HG02884 (cell line): Measurements from ENCODE around the gene PRSS33.

Source experiments
- ATAC-seq: cut with Tn5 transposase; IDR thresholded peaks from one replicate; pipeline ENCODE4 v1.9.1; 2021; ENCODE audit warnings: mild to moderate bottlenecking, moderate library complexity; ENCODE audit not compliant: unreplicated experiment

PRSS33 gene

DNA sequence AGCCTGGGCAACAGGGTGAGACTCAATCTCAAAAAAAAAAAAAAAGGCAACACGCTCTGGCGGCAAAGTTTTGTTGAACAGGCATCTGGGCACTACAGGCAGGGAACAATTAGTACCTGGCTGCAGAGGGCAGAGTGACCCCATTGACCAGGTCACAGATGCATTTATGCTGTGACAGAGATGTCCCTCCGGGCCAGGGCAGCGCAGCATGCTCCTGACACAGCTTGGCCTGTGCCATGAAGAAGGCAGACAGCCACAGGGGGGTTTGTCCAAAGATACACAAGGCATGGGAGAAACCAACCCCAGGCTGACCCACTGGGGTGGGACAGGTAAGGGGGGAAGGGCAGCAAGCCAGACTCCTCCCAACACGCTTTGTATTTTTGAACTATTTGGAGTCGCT is 42.6 kb downstream of the PRSS33 start:
- no peak for ATAC-seq

DNA sequence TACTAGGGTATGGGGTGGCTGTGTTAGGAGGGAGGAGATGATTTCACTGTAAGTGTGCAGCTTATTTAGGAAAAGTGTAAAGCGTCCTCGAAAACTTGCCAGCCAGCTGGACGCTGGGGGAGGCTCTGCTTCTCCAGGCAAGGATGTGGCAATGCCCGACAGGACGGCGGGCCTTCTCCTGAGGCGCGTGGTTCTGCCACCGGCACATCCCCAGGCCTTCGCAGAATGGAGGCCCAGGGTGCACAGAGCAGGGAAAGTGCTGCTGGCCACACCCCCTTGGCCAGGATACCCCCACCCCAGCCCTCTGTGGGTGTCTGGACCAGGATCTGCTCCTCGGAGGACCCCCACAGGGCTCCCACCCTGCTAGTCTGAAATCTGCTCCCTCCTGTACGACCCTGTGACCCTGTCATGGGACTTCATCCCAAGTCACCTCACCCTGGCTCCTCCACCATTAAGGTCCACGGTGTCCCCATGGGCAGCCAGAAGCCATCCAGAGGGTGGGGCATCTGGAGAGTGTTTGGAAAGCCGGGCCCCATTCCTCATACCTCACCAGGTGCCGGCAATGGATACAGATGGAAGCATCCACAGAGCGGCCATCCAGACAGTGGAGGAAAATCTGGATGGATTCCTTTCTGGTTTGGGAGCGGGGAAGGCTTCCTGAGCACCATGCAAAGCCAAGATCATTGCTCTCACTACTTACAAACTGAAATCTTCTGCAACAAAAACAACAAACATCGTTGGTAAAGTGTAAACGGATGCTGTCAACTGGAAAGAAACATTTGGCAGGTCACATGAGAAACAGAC is 44.2 kb downstream of the PRSS33 start:
- no peak for ATAC-seq

DNA sequence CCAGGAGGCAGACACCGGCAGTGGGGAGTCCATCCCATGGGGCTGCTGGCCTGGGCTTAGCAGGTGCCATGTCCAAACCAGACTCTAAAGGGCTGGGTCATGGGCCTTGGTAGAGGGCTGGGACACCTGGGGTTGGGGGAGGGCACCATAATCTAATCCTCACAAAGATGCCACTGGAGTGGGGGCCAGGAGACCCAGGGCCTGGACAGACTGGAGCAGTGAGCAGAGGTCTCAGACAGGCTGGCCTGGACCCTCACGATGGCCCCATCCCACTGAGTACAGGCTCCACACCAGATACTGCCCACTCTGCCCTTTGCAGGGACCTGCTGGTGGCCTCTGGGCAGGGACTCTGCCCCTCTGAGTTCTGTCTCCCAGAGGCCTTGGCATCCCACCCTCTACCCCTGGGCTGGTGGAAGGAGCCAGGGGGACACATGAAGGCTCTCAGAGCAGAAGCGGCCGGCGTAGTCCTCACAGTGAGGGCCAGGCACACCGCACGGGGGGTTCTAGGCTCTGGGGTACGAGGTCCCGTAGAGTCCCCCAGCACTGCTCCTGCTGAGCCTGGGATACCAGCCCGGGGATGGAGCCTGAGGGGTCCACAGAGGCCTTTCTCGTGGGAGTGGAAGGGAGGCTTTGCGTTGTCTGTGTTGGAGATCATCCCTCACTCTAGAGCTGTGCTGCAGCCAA is 44.9 kb downstream of the PRSS33 start:
- ATAC-seq = no peak

DNA sequence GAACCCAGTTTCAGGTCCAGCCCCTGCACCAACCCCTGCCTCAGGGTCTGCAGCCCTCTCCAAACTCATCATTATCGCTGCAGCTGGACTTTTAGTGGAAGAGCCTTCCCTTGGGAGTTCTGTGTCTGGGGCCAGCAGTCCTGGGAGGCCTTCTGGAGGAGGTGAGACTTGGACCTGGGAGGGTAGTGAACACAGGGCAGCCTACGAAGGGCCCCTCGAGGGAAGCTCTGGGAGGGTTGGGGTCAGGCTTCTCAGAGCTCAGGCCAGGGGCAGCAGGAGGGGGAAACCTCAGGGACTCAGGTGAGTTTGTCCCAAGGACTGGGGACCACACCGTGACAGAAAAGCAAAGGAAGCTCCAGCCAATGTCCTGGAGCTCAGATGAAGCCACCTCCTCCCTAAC is 46.2 kb downstream of the PRSS33 start:
- ATAC-seq = no peak

DNA sequence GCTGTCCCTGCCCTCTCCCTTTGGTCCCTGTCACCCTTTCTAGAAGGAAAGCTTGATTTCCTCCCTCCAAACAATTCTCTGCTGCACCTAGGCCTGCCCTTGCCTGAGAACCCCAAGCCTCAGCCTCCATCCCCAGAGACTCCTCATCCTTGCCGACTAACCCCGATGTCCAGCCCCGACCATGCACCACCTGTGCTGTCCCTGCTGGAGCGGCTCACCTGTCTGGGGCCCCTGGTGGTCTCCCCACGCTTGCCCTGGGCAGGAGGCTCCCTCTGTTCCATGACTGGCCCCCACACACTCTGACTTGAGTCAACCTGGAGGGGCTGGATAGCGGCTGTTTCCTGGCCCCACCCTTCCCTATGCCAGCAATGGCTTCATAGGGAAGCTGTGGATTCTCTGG is 46.9 kb downstream of the PRSS33 start:
- no peak for ATAC-seq

DNA sequence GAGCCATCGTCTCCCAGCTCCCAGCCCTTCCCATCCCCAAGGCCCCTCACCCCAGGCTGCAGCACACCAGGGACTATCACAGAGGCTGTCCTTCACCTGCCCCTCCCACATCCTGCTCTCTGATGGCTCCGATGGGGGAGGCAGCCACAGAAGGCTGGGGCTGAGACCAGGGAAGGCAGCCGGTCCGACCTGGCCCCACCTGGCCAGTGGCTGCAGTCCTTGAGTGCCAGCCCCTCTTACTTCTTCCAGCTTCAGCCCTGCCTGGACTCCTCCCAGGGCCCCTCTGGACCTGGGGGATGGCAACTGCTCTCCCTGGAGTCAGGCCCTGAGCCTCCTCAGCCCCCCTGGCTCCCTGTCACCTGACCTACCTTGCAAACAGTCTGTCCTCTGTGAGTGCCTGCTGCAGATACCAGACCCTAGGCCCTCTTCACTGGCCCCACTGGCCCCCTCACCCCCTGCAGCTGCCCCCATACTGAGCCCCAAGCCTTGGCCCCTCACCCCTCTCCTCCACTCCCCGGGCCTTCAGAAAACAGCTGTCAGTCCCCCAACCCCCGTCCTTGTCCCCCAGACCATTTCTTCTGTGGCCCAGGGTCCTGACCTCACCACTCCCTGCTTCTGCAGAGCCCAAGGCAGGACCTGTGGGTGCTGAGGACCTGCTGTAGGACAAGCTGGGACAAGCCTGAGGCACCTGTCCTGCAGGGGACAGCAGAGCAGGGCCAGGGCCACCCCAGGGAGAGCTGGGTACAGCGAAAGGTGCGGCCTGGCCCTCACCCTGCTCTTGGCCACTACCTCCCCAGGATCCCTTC is 47.5 kb downstream of the PRSS33 start:
- ATAC-seq = no peak

DNA sequence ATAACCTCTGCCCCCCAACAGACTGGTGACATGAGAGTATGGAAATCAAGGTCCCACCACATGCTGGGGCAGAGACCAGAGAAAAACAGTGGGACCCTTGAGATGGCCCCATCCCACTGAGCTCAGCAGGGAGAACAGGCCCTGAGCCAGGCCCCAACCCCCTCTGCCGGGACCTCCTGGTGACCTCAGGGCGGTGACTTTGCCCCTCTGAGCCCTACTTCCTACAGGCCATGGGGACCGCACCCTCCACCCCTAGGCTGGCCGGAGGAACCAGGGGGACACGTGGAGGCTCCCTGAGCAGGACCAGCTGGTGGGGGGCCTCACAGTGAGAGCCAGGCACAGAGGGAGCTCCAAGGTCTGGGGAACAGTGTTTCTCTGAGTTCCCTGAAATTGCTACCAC is 48.7 kb downstream of the PRSS33 start:
- no peak for ATAC-seq

DNA sequence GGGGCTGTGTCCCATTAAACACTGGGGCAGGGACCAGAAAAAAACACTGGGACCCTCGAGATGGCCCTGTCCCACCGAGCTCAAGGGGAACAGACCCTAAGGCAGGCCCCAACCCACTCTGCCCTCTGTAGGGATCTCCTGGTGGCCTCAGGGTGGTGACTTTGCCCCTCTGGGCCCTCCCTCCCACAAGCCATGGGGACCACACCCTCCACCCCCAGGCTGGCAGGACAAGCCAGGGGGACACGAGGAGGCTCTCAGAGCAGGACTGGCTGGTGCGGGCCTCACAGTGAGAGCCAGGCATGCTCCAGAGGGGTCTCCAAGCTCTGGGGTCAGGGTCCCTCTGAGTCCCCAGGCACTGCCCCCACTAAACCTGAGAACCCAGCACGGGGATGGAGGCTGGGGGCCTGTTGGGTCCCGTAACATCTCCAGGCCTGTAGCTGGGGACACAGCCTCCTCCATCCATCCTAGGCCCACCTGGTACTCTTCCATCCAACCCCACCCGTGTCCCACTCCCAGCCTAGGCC is 49.4 kb downstream of the PRSS33 start:
- no peak for ATAC-seq

DNA sequence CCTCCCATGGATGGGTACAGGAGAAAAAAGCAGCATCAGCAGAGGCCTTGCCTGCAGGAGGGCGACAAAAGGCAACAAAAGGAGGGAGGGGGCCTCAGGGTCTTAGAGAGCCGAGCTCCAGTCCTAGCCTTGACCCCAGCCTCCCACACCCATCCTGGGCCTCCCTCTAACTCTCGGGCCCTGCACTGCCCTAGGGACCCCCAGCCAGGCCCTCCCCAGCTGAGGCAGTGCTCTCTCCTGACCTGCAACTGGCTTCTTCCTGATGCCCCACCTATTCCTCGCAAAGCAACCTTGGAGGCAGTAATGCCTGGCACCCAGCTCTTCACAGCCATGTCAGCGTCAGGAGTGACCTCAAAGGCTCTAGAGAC is 50.1 kb downstream of the PRSS33 start:
- no peak for ATAC-seq

DNA sequence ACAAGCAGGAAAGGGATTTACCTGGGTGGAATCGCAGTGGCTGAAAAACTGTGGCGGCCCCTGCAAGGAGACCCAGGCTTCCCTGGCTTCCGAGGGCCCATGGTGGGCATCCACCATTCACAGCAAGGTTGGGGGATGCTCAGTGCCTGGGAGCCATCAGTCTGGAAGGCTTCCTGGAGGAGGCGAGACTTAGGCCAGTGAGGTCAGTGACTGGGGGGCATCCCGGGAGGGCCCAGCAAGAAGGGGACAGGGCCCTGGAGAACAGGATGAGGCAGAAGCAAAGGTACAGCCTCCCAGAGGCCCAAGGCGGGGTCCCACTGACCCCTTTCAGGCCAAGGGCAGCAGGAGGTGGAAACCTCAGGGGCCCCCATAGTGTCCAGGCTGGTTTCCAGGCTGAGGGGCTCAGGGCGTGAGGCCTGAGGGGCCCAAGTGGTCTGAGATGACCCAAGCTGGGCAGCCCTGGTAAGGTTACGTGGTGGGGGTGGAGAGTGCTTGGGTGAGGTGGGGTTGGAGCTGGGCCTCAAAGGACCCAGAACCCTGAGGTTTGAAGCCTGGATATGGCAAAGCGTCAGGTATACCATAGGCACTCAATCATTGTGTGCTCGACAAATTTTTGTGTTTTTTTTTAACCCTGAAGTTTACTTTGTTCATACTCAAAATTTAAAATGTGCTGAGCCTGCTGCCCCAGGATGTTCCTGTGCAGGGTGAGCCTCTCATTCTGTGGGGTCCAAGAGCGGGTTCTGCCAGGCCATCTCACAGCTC is 50.7 kb downstream of the PRSS33 start:
- no peak for ATAC-seq

DNA sequence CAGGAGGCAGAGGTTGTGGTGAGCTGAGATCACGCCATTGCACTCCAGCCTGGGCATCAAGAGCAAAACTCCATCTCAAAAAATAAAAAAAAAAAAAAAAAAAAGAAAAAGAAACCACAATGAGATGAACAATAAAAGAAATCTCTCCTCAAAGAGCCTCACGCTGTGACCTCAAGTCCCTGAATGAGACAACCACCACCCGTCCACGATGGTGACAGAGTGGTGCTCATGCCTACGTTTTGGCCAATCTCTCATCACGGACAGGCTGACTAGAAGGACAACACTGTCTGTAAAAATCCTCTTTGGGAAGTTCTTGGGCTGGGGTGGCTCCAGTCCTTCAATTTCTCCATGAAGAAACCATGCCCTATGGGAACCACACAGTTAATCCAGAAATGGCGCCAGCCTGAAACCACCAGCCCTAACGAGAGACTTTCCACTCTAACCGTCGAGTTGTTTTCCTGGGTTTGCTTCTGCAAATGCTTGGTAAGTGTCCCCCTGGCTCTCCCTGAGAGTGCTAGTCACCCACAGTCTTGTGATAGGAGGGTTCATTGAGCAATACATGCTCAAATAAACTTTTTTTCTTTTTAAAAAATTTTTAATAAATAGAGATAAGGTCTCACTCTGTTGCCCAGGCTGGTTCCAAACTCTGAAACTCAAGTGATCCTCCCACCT is 52.4 kb downstream of the PRSS33 start:
- no peak for ATAC-seq
